Fibroblast of skin of back (primary cell): ENCODE results near the gene CDH15.

Experiments used
- DNase-seq: peaks from one replicate; pipeline ENCODE4 v3.0.0-alpha.2; 2013

CDH15 gene

DNA sequence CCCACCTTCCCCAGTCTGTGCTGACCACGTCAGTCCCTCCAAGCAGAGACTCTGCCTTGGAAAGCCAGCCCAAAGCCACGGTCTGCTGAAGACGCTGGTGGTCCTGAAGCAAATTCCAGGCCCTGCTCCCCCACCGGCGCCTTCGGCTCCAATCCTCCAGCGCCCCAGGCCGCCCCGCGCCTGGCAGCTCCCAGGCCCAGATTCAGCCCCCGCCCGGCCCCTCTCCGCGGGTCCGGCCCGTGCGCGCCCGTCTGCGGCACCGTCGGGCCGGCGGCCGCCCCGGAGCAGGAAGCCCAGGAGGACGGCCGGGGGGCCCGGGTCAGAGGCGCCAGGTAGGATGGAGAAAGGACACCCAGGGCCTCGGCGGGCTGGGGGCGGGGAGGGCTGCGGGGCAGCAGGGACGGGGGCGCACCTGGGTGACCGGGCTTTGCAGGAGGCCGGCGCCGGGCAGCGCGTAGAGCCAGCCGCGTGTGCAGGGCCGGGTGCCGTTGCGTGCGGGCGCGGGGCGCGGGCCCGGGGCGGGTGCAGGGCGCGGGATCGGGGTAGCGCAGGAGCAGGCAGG, 29.4 kb downstream of the CDH15 start:
- DNase-seq: no peak

DNA sequence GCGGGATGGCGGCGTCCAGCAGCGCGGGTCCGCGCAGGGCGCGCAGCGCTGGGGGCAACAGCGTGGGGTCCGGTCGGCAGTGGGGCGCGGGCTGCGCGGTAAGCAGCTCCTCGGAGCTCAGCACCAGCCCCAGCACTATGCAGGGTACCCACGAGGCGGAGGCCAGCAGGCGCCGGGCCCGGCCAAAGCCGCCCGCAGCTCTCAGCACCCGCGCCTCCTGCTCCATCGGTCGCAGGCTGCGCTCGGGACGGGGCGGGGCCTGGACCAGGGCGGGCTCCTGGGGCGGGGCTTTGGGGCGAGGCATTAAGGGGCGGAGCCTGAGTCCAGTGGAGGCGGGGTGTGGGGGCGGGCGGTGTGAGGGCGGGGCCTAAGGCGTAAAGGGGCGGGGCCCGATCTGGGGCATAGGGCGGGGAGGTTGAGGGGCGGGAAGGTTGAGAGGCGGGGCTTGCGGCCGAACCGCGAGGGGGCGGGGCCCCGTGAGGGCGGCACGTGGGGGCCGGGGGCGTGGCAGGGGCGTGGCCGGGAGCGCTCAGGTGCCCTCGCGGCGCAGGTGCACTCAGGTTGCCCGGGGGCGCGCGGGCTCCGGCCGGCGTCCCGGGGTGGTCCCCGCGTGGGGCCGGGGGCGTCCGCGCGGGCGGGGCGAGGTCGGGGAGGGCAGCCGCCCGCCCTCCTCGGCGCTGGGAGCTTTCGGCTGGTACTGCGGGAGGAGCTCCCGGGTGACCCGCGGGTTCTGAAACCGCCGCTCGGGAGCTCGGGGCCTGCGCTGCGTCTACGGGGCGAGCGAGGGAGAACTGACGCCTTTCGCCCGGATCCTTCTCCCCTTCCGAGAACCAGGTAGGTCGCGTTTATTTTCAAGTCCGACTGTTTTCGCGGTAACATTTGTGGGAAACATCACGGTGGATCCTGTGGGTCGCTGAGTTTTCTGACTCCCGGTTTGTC, 30.2 kb downstream of the CDH15 start:
- peak; percentile 66 for DNase-seq

DNA sequence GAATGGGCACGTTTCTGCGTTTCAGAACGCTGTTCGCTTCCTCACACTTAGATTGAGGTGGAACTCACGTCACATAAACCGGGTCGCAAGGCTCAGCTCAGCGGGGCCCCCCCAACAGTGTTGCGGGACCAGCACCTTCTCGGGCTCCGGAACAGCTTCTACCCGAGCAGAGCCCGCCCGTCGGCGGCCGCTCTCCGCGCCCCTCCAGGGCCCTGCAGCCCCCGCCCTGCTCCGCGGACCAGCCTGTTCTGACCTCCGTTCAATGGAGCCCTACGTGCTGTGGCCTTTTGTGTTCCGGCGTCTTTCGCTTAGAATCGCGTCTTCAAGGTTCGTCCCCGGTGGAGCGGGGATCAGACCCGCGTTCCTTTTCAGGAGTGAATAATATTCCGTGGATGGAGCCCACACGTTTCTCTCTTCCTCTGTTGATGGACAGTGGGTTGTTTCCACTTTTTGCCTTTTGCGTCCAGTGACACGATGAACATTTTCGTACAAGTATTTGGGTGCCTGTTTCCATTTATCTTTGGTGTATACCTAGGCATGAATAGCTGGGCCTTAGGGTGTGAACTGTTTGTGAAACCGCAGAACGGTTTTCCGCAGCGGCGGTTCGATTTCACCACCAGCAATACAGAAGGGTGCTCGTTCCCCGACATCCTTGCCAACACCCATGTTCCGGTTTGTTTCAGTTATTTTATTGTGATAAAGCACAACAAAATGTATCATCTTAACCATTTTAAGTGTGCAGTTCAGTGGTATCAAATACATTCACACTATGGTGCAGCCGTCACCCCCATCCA, 31.1 kb downstream of the CDH15 start:
- DNase-seq: no peak

DNA sequence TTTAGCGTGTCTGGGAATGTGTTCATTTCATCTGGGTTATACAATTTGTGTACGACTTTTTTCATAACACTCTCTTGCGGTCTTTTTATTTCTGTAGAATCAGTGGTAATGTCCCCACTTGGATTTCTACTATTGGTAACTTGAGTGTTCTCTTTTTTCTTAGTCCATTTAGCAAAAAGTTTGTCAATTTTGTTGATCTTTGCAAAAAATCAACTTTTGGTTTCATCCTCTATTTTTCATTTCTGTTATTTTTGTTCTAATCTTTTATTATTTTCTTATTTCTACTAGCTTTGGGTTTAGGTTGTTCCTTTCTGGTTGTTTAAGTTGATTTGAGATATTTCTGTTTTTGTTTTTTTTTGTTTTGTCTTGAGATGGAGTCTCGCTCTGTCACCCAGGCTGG, 36.4 kb downstream of the CDH15 start:
- no peak for DNase-seq

DNA sequence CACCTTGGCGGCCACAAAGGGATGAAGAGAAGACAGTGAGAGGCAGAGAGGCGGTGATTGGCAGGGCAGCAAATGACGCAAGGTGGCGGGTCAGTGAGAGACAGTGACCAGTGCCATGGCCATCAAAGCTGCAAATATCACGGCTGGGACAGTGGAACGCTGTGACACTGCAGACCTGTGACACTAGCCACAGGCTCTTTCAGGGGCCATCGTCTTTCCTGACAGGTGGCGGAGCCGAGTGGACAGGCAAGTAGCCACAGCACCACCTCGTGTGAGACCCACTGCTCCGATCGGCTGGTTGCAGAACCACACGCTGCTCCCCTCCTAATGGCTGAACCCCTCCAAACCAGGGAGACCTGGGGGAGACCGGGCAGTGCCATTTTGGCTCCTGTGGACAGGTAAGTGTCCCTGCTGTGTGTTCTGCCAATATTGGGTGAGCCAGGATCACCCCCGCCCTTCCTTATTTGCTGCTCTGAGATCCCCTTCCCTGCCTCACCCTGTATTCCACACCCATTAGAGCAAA, 38.0 kb downstream of the CDH15 start:
- DNase-seq: no peak

DNA sequence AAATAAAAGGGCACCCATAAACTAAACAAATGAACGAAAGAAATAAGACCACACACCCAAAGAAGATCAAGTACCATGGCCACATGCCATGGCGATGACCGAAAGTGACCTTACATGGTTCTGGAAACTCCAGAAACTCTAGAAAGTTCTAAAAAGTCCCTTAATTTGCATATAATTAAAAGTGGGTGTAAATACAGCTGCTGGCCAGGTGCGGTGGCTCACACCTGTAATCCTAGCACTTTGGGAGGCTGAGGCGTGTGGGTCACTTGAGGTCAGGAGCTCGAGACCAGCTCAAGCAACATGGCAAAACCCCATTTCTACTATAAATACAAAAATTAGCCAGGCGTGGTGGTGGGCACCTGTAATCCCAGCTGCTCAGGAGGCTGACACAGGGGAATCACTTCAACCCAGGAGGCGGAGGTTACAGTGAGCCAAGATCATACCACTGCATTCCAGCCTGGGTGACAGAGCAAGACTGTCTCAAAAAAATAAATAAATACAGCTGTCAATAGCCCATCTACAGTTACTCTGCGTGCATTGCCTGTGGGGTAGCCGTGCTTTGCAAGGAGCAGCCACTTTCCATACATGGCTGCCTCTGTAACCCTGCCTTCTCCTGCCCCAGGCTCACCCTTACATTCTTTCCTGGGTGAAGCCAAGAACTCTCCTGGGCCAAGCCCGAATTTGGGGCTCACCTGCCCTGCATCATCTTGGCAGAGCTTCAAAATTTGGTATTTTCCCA, 38.8 kb downstream of the CDH15 start:
- DNase-seq: no peak

DNA sequence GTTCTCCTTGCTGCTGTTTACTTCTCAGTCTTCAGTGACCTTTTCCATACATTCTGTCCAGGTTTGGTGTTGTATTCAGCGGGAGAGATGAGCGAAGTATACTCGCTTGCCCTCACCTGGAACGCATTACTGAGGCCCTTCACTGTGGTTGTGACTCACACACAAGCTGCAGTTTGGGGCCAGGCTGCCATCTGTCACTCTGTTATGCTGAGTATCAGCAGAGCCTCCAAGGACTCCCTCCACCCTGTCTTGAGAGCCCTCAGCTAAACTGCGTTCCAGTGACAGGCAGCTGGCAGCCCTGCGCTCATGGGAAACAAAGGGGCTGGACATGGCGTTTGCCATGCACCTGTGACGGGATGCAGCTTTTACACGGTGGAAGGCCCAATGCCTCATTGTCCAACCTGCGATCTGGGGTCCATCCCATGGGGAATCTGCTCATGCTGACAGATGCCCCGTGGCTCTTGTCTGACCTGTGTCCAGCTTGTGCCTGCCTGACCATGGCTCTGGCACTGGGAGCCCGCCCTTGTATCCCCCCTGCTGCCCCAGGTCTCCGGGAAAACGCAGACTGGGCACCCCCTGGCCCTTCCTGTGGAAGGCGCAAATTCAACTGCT, 39.5 kb downstream of the CDH15 start:
- no peak for DNase-seq

DNA sequence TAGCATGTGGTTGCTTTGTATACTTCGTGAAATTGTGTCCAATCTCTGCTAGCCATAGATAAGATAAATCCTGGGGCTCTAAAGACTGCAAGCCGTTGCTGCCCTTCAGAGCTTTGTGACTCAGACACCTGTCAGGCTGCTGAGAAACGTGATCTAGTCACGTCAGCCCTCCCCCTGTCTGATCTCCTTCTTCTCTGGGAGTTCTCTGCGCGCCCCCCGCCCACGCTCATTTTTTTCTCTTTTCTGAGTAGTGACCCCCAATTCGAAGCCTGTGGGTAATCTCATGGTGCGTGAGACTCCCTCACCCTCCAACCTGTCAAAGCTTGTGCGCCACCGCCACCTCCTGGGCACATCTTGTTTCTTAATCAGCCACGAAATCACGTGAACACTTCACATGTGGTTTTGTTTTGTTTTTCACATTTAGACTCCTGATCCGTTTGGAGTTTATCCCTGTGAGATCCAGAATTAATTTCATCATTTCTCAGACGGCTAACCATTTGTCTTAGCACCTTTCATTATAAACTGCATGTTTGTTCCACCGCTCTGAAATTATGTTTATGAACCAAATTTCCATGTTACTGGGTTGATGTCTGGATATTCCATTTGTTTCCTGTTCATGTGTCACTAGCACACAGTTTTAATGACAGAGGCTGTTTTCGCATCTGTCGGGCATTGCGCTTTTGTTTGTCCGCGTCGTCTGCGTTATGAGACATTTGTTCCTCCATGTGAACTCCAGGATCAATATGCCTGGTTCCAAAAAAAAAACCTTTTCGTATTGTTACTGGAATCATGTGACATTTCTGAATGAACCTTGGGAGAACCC, 45.0 kb downstream of the CDH15 start:
- DNase-seq: peak; percentile 70

DNA sequence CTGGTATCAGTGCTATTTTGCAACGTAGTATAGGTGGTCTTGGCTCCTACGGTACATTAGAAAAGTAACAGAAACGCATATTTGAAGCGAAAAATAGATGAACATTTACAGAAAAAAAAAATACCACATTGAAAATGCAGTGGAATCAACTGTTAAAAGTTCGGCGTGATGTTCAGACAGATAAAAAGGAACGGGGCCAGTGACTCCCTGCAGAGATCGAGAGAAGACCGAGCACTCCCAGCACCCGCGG, 45.5 kb downstream of the CDH15 start:
- DNase-seq: no peak

DNA sequence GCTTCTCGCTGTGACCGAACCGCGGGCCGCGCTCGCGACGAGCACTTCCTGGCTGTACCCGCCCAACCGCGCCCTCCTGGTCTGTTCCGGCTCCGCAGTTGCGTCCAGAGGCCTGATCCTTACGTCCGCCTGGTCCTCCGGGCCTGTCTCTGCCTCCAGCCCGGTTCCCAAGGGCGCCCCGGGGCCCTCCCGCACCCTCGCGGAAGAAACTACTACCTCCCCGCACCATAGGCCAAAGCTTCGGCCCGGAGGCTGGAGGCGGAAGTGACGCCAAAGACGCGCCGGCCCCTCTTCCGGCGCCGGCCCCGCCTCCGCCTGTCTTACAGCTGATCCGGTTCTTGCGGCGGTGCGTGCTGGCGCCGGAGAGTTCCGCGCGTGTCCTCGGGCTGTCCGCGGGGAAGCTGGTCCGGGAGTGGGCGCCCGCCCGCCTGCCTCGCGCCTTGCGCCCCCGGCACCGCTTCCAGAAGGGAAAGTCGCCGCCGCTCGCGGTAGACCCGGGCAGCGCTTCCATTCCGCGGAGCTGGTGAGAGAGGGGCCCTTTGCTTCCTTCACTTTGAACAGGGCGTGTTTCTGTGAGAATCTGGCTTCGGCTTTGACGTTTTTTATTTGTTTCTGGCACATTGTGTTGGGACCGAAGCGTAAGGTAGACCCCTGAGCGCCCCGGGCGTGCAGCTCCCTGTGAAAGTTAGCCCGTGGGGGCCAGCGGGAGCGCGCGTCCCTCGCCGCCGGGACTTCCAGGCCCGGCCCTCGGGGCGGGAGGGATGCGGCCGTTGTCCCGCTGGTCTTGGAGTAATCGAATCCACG, 46.0 kb downstream of the CDH15 start, which contains the start of gene ZNF778:
Gene ZNF778, plus strand, starts transcription at position 316 of the 804 bp plus-strand sequence. CDS start 3,425 bp downstream, outside the sequence.
- peak; percentile 82 for DNase-seq

DNA sequence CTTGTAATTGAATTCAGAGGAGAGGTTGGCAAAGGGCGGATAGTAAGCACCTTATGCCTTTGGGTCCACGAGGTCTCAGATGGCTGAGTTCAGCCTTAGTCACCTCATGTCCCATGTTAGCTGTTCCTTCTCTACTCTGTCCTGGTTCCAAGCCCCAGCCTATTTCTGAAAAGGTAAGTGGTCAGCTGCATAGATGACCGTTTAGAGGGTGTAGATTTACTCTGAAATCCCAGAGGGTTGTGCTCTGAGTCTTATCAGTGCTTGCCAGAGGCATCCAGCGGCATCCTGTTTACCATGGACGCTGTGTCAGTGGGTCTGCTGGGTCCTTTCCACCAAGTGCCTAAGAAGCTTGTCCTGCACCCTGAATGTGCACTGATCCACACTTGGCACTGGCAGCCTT, 47.8 kb downstream of the CDH15 start:
- no peak for DNase-seq

DNA sequence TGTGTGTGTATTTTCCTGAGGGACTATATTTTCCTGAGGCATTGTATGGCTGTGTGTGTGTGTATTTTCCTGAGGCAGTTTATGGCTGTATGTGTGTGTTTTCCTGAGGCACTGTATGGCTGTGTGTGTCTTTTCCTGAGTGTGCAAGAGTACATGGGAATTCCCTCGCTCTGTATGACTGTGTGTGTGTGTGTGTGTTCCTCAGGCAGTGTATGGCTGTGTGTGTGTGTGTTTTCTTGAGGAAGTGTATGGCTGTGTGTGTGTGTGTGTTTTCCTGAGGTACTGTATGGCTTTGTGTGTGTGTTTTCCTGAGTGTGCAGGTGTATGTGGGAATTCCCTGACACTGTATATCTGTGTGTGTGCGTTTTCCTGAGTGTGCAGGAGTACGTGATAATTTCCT, 50.1 kb downstream of the CDH15 start:
- no peak for DNase-seq

DNA sequence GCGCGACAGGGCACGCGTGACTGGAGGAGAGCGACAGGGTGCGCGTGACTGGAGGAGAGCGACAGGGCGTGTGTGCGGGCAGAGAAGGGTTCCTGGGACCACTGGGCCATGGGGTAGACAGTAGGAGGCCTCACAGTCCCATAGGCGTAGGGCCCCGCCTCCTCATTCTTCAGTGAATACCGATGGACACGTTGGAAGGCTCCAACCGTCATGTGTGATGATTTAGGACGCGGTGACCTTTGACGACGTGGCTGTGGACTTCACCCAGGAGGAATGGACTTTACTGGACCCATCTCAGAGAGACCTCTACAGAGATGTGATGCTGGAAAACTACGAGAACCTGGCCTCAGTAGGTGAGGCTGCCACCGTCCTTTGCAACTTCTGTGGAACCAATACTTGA, 51.4 kb downstream of the CDH15 start:
- DNase-seq: no peak

DNA sequence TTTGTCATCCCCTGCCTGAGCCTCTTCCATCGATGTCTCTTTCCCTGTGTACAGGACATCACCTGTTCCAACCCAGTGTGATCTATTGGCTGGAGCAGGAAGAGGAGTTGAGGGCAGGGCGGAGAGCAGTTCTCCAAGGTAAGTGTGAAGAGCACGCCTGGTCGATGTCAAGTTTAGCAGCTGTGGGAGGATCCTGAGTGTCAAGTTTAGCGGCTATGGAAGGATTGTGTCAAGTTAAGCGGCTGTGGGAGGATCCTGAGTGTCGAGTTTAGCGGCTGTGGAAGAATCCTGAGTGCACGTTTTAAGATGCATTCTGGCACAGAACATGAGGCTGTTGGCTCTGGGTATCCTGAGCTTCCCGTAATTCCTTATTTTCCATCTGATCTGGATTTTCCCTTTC, 53.1 kb downstream of the CDH15 start:
- no peak for DNase-seq

DNA sequence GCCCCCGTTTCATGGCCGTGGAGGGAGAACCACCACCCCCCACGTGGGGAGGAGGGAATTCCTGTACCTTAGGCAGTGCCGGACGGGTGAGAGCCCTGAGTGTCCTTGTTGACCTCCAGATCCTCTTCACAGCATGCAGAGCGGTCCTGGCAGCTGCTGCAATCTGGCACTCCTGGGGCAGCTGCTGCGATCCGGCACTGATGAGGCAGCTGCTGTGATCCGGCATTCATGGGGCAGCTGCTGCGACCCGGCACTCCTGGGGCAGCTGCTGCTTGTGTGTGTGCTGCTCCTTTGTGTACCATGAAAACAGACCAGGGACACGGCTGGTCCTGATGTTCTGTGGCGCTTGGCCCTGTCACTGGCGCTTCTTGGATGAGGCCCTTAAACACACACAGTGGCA, 58.7 kb downstream of the CDH15 start:
- no peak for DNase-seq

DNA sequence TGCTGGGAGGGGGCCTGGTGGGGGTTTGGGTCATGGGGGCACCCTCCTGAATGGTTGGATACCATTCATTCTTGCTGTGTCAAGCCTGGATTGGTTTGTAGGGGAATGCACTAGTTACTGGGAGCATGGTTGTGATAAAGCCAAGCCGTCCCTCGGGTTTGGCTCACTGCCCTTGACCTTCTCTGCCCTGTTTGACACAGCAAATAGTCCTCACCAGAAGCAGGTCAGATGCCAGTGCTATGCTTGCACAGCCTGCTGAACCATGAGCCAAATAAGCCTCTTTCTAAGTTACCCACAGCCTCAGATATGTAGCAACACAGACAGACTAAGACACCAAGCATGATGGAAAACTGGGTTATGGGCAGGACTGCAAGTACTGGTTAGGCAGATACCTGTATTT, 60.6 kb downstream of the CDH15 start:
- DNase-seq: no peak

DNA sequence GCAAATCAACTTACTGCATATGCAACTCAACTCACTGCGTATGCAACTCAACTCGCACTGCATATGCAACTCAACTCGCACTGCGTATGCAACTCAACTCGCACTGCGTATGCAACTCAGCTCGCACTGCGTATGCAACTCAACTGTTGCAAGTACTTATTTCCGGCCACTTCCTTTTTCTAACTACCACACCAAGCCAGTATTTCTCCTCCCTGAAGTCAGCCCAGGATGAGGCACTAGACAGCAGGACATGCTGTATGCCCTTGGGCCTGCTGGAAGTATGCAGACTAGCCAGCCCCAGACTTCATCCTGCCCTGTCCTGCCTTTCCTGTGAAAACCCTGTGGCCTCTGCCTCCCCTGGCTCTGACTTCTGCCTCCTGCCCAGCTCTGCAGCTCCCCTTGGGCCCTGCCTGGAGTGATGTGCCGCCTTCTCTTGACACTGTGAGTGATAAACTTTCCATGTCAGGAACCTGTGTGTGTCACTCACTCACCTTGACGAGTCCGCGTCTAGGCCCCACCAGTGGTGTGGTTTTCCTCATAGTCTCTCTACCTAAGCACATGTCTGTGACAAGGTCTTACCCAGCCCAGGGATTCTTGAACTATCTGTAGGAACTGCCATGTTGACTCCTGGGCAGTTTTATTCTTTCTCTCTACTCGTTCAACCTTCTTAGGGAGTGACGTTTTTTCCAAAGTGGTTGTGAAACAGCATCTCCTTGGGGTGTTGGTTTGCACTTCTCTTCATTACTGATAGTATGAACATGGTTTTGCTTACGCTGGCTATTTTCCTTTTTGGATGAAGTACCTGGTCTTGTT, 62.3 kb downstream of the CDH15 start:
- DNase-seq: no peak

DNA sequence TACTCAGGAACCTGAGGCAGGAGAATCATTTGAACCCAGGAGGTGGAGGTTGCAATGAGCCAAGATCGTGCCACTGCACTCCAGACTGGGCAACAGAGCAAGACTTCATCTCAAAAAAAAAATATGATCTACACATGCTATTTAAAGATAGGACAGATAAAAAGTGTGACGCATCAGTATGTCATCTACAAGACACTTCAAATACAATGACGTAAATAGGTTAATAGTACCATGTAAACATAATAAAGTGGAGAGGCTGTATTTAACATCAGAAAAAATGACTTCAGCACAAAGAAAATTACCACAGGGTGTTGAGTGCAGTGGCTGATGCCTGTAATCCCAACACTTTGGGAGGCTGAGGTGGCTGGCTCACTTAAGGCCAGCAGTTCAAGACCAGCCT, 66.2 kb downstream of the CDH15 start:
- no peak for DNase-seq

DNA sequence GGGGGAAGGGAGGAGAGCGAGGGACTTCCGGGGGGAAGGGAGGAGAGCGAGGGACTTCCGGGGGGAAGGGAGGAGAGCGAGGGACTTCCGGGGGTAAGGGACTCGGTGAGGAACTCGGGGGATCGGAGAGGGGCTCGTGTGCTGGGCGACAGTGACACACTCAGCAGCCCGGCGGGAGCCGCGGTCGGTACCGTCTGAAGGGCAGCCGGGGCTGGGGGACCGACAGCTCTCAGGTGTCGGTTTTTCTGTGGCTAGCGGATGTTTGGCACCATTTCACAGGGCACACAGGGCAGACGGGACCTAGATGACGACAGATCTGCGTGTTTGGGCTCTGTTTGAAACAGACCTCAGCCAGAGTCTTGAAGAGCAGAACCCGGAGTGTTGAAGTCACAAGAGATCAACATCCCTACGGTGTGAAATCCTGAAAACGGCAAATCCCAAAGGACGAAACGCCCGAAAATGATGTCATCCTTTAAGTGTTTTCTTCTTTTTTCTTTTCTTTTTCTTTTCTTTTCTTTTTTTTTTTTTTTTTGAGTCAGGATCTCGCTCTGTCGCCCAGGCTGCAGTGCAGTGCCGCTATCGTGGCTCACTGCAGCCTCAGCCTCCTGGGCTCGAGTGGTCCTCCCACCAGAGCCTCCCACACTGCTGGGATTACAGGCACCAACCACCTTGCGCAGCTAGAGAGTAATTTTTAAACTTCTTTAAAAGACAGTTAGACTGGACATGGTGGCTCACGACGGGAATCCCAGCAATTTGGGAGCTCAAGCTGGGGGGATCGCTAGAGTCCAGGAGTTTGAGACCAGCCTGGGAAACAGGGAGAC, 69.8 kb downstream of the CDH15 start:
- DNase-seq: peak; percentile 77
